ENCODE measurements around the gene DSC1.

DNA sequence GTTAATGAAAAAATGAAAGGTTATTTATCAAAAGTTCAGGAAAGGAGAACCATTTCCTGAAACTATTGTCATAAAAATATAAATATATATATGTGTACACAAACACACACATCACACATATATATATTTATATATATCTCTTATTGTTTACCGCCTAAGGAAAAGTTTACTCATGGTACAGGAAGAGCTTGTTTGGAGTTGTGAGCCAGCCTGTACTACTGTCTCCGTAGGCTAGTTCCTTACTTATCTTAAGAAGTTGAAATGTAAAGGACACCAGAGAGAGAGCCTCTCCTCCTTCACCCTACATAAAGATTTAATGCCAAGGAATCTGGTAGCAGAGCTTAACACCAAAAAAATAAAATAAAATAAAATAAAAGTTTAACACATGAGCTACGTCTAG lies 19.6 kb downstream of the DSC1 start:
- TF ChIP-seq, protein P1, sequence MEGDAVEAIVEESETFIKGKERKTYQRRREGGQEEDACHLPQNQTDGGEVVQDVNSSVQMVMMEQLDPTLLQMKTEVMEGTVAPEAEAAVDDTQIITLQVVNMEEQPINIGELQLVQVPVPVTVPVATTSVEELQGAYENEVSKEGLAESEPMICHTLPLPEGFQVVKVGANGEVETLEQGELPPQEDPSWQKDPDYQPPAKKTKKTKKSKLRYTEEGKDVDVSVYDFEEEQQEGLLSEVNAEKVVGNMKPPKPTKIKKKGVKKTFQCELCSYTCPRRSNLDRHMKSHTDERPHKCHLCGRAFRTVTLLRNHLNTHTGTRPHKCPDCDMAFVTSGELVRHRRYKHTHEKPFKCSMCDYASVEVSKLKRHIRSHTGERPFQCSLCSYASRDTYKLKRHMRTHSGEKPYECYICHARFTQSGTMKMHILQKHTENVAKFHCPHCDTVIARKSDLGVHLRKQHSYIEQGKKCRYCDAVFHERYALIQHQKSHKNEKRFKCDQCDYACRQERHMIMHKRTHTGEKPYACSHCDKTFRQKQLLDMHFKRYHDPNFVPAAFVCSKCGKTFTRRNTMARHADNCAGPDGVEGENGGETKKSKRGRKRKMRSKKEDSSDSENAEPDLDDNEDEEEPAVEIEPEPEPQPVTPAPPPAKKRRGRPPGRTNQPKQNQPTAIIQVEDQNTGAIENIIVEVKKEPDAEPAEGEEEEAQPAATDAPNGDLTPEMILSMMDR (IDR thresholded peaks at IDR 0.05 in 2 of 3, conservative IDR thresholded peaks at IDR 0.05 in 1 of 3; ENCODE audit: borderline replicate concordance in 1 of 3, insufficient read depth in 1 of 3, low read depth in 2 of 3, low read length in 2 of 3): no peak
- TF ChIP-seq POLR2A (IDR thresholded peaks at IDR 0.05; ENCODE audit: borderline replicate concordance, extremely low read depth, insufficient read depth, insufficient read length) (no peak), EZH2phosphoT487 (IDR thresholded peaks at IDR 0.05; ENCODE audit: borderline replicate concordance) (no peak), RAD21 (IDR thresholded peaks at IDR 0.05; ENCODE audit: low read depth) (no peak), FOSL1 (IDR thresholded peaks at IDR 0.05; ENCODE audit: low read depth) (no peak), POLR2AphosphoS5 (IDR thresholded peaks at IDR 0.05; ENCODE audit: low read depth, low read length) (no peak), ZNF274 (IDR thresholded peaks at IDR 0.05; ENCODE audit: low read depth, low read length) (no peak), JUND (IDR thresholded peaks at IDR 0.05) (no peak)
- TF ChIP-seq, protein P2, sequence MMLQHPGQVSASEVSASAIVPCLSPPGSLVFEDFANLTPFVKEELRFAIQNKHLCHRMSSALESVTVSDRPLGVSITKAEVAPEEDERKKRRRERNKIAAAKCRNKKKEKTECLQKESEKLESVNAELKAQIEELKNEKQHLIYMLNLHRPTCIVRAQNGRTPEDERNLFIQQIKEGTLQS (IDR thresholded peaks at IDR 0.05): no peak
- TF ChIP-seq, protein P3, sequence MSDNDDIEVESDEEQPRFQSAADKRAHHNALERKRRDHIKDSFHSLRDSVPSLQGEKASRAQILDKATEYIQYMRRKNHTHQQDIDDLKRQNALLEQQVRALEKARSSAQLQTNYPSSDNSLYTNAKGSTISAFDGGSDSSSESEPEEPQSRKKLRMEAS (IDR thresholded peaks at IDR 0.05): no peak

Data from HCT116 (cell line).